GM18517 (cell line): ENCODE data around the gene MATN4.

Source experiments
- ATAC-seq: cut with Tn5 transposase; IDR thresholded peaks from one replicate; pipeline ENCODE4 v1.9.1; 2021; ENCODE audit warnings: mild to moderate bottlenecking, moderate library complexity; ENCODE audit not compliant: unreplicated experiment

The MATN4 gene

GRCh38 chr20:45257161-45257560 is 50.9 kb downstream of the MATN4 start:
- no peak for ATAC-seq

- ATAC-seq = no peak
These were observed 53.5 kb downstream of the MATN4 start, which contains the start of gene SLPI for GRCh38 chr20:45254383-45255262. Gene SLPI (minus strand): TSS chr20:45254564. CDS start chr20:45254543, 21 bp downstream.

GRCh38 chr20:45253261-45253660 is 54.8 kb downstream of the MATN4 start:
- no peak for ATAC-seq

GRCh38 chr20:45251884-45252560 is 56.1 kb downstream of the MATN4 start:
- ATAC-seq = no peak

- no peak for ATAC-seq
These were observed 59.5 kb downstream of the MATN4 start for GRCh38 chr20:45248609-45249008.

GRCh38 chr20:45247865-45248264 is 60.2 kb downstream of the MATN4 start:
- ATAC-seq = no peak

- ATAC-seq = no peak
These were observed 62.0 kb downstream of the MATN4 start for GRCh38 chr20:45246109-45246508.
